ENCODE measurements around the gene MRTO4.

GRCh38 chr1:19229229-19229628, 22.4 kb upstream of the MRTO4 start:
- no peak for TF ChIP-seq FOXM1 (IDR thresholded peaks at IDR 0.05; ENCODE audit: low read depth, low read length)
- no peak for TF ChIP-seq EZH2 (IDR thresholded peaks at IDR 0.05; ENCODE audit: borderline replicate concordance, control insufficient read depth, low read depth, low read length)
- TF ChIP-seq CTCF (IDR thresholded peaks at IDR 0.05 in 2 of 3, conservative IDR thresholded peaks at IDR 0.05 in 1 of 3; ENCODE audit: control insufficient read depth in 2 of 3, extremely low read depth in 1 of 3, insufficient read depth in 1 of 3, low read depth in 3 of 3, low read length in 3 of 3): no peak
- TF ChIP-seq TCF3 (IDR thresholded peaks at IDR 0.05; ENCODE audit: borderline replicate concordance, insufficient read depth, low read depth, low read length): no peak
- no peak for TF ChIP-seq CBX5 (IDR thresholded peaks at IDR 0.05; ENCODE audit: low read depth)
- no peak for TF ChIP-seq RFX5 (IDR thresholded peaks at IDR 0.05; ENCODE audit: low read depth, low read length)
- no peak for TF ChIP-seq ZNF24 (IDR thresholded peaks at IDR 0.05)
- no peak for TF ChIP-seq PBX3 (IDR thresholded peaks at IDR 0.05; ENCODE audit: insufficient replicate concordance, low read depth, low read length)
- no peak for TF ChIP-seq CHD1 (IDR thresholded peaks at IDR 0.05; ENCODE audit: low read depth, low read length)
- TF ChIP-seq TCF7 (IDR thresholded peaks at IDR 0.05; ENCODE audit: borderline replicate concordance): no peak
- TF ChIP-seq SMAD5 (IDR thresholded peaks at IDR 0.05; ENCODE audit: low read depth): no peak
- TF ChIP-seq MXI1 (IDR thresholded peaks at IDR 0.05; ENCODE audit: low read depth, low read length): no peak

All from GM12878 (cell line).